Endothelial cell of umbilical vein (primary cell): ENCODE measurements around the gene APLP2.

ENCODE experiments used
- CTCF ChIP-seq, 2 donors: IDR thresholded peaks; 1 replicate in 1 of 2; 2 replicates in 1 of 2; pipeline ENCODE4 v1.5.1; 2011; ENCODE audit warnings: low read length in 2 of 2, mild to moderate bottlenecking in 2 of 2, moderate library complexity in 2 of 2, control low read depth in 1 of 2, inconsistent platforms in 1 of 2, low read depth in 1 of 2; ENCODE audit not compliant: insufficient read depth in 1 of 2; ENCODE audit errors: extremely low read depth in 1 of 2
- EZH2 ChIP-seq: IDR thresholded peaks from 2 replicates; pipeline ENCODE4 v1.6.1; 2012; ENCODE audit warnings: borderline replicate concordance, low read depth, mild to moderate bottlenecking, moderate library complexity, low read length, inconsistent platforms; ENCODE audit not compliant: severe bottlenecking
- FOS ChIP-seq: IDR thresholded peaks from 2 replicates; pipeline ENCODE4 v1.6.1; 2011; ENCODE audit warnings: mild to moderate bottlenecking, low read length, moderate library complexity, borderline replicate concordance; ENCODE audit not compliant: insufficient read depth
- MAX ChIP-seq: IDR thresholded peaks from 2 replicates; pipeline ENCODE4 v1.6.1; 2011; ENCODE audit not compliant: insufficient read depth, insufficient read length
- POLR2AphosphoS5 ChIP-seq: IDR thresholded peaks from 2 replicates; pipeline ENCODE4 v1.6.1; 2012; ENCODE audit warnings: low read depth, mild to moderate bottlenecking, control low read depth, low read length, moderate library complexity; ENCODE audit not compliant: insufficient read depth

DNA sequence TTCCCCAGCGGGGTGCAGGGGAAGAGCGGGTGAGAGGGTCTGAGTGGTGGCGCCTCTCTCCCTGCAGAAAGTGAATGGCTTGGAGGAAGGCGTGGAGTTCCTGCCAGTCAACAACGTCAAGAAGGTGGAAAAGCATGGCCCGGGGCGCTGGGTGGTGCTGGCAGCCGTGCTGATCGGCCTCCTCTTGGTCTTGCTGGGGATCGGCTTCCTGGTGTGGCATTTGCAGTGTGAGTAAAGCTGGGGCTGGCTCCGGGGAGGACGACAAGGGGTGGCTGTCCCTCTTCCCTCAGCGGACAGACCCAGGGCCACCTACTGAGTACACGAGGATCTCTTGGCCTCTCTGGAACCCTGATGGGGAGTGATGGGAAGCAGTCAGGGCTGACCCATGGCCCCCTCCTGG, 118.4 kb downstream of the APLP2 start:
- no peak for TF ChIP-seq CTCF (IDR thresholded peaks at IDR 0.05; ENCODE audit: extremely low read depth in 1 of 2, insufficient read depth in 1 of 2, low read depth in 1 of 2, low read length in 2 of 2)
- no peak for TF ChIP-seq EZH2
- no peak for TF ChIP-seq POLR2AphosphoS5
- TF ChIP-seq FOS, result no peak
- no peak for TF ChIP-seq MAX
